Central memory CD4-positive, alpha-beta T cell (primary cell): Measurements from ENCODE around the gene TP63.
"Not testable (repeated sequence)": the region's sequence is repeated elsewhere in the genome, so short reads cannot be mapped to it uniquely, and the experiment has no call there.

Experiments used
- DNase-seq: peaks from one replicate; pipeline ENCODE4 v3.0.0; 2022
- total RNA-seq, 3 experiments: gene quantifications; one replicate each; lab custom pipeline; 2026; lab: John Stamatoyannopoulos, UW

The TP63 gene
- total RNA-seq, result 0 to 0.39 (median 0.04) reads per million in 3 experiments

- no peak for DNase-seq
Observed at GRCh38 chr3:189631373-189631408, at the start of gene TP63. Gene TP63 (plus strand): TSS chr3:189631389. CDS start chr3:189631516, 127 bp downstream.

- no peak for DNase-seq
Observed at GRCh38 chr3:189582179-189582578, 49.0 kb upstream of the TP63 start.

- no peak for DNase-seq
Observed at GRCh38 chr3:189584645-189585044, 46.5 kb upstream of the TP63 start.

- DNase-seq, result no peak
Observed at GRCh38 chr3:189586941-189587663, 44.1 kb upstream of the TP63 start.

- DNase-seq, result no peak
Observed at GRCh38 chr3:189587664-189588040, 43.5 kb upstream of the TP63 start.

- DNase-seq, result no peak
Observed at GRCh38 chr3:189588070-189588469, 43.1 kb upstream of the TP63 start.

- no peak for DNase-seq
Observed at GRCh38 chr3:189588475-189589178, 42.6 kb upstream of the TP63 start.

GRCh38 chr3:189589179-189589569 is 42.0 kb upstream of the TP63 start:
- no peak for DNase-seq

GRCh38 chr3:189590223-189590622 is 41.0 kb upstream of the TP63 start:
- no peak for DNase-seq

- no peak for DNase-seq
Observed at GRCh38 chr3:189593581-189593980, 37.6 kb upstream of the TP63 start.

GRCh38 chr3:189596078-189596979 is 34.9 kb upstream of the TP63 start:
- not testable (repeated sequence) for DNase-seq

- DNase-seq, result no peak
Observed at GRCh38 chr3:189597918-189598317, 33.3 kb upstream of the TP63 start.

GRCh38 chr3:189598530-189599225 is 32.5 kb upstream of the TP63 start:
- no peak for DNase-seq

GRCh38 chr3:189602471-189602870 is 28.7 kb upstream of the TP63 start:
- no peak for DNase-seq

GRCh38 chr3:189605717-189606116 is 25.5 kb upstream of the TP63 start:
- DNase-seq, result no peak

- DNase-seq, result no peak
Observed at GRCh38 chr3:189606774-189607173, 24.4 kb upstream of the TP63 start.

GRCh38 chr3:189612641-189613040 is 18.5 kb upstream of the TP63 start:
- not testable (repeated sequence) for DNase-seq

- no peak for DNase-seq
Observed at GRCh38 chr3:189613122-189613521, 18.1 kb upstream of the TP63 start.

GRCh38 chr3:189621948-189622603 is 9.1 kb upstream of the TP63 start:
- DNase-seq, result no peak

GRCh38 chr3:189622629-189623028 is 8.6 kb upstream of the TP63 start:
- DNase-seq, result no peak

GRCh38 chr3:189624130-189624529 is 7.1 kb upstream of the TP63 start:
- DNase-seq, result no peak

- DNase-seq, result no peak
Observed at GRCh38 chr3:189625071-189625470, 6.1 kb upstream of the TP63 start.

GRCh38 chr3:189625572-189625971 is 5.6 kb upstream of the TP63 start:
- DNase-seq, result no peak
